A549 treated with GW870086 at 1 μM for 4 hours (cell line): ENCODE data around the gene UNC5C. TPM values are rescaled to one million over a fixed set of nuclear protein-coding genes. Genes with fewer than 3 reads are reported as not detected.

ENCODE experiments used
- total RNA-seq: library from RNA; stranded (reverse); fragments of 200-300 nt; extraction: Qiagen RNA extraction; gene quantifications from 5 replicates; pipeline ENCODE4 v1.2.3, GENCODE V29; 2022; ENCODE audit warnings: low read depth

Gene UNC5C
- not detected in 5 replicates for total RNA-seq

DNA sequence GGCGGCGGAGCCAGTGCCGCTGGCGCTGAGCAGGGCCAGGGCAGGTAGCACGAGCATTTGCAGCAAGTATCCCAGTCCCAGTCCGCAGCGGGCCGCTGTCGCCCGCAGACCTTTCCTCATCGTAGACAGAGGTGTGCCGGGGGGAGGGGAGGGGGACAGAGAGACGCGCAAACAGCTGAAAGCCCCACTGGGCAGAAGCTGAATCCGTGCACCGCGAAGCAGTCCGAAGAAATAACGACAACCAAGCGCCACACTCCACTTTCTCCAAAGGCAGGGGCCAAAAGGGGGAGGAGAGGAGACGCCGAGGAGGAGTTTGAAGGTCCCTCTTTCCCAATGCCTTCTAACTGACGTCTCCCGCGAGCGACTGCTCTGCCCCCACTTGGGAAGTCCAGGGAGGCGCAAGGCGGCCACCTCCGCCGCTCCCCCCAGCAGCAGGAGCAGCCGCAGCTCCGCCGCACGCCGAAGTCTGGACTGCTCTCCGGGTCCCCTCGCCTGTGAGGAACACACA is at the start of gene UNC5C:
Gene UNC5C (minus strand): TSS at position 236 of the 508 bp plus-strand sequence.

